ENCODE data around the gene GOT1. TPM values are rescaled to one million over a fixed set of nuclear protein-coding genes. Genes with fewer than 3 reads are reported as not detected.

The GOT1 gene
- total and polyA plus RNA-seq, 2 of the 8 experiments (the other 6 are each of a cell fraction or from before 2014, with no cell fraction given): 16.7 to 47.0 TPM

GRCh38 chr10:99421233-99421739 lies 9.1 kb downstream of the GOT1 start (continued):
- TF ChIP-seq TAF7 (optimal IDR thresholded peaks at IDR 0.05; ENCODE audit: borderline replicate concordance, low read depth, low read length) (no peak), EP300 (IDR thresholded peaks at IDR 0.05; ENCODE audit: borderline replicate concordance in 1 of 2, low read depth in 2 of 2, low read length in 2 of 2) (no peak), JUND (IDR thresholded peaks at IDR 0.05; ENCODE audit: low read length) (no peak), SAP30 (IDR thresholded peaks at IDR 0.05; ENCODE audit: insufficient read depth, insufficient replicate concordance, low read length) (no peak)

All from H1 (cell line).